RWPE2 (cell line): ENCODE measurements around the gene RFPL4AL1.

Source experiments
- ATAC-seq: fragments of 200-7000 bp; cut with Tn5 transposase; 3 replicates; pipeline ENCODE4 v1.9.1; 2021; ENCODE audit warnings: low read depth
- DNase-seq: peaks from one replicate; pipeline ENCODE4 v3.0.0-alpha.2; 2020; ENCODE audit warnings: low spot score
- H3K27ac ChIP-seq: fragments of 450-650 bp; 2 replicates; pipeline ENCODE4 v1.5.1; 2017; ENCODE audit warnings: mild to moderate bottlenecking; ENCODE audit not compliant: poor library complexity, severe bottlenecking
- H3K27me3 ChIP-seq: fragments of 250-450 bp; sonication (Bioruptor Pico); 2 replicates; pipeline ENCODE4 v1.5.1; 2021; ENCODE audit warnings: mild to moderate bottlenecking, moderate library complexity; ENCODE audit not compliant: insufficient read depth, poor library complexity, severe bottlenecking
- H3K36me3 ChIP-seq: fragments of 250-450 bp; sonication (Bioruptor Pico); 2 replicates; pipeline ENCODE4 v1.5.1; 2020; ENCODE audit warnings: low read depth, mild to moderate bottlenecking, moderate library complexity
- H3K4me1 ChIP-seq: fragments of 250-450 bp; sonication (Bioruptor Pico); 2 replicates; pipeline ENCODE4 v1.5.1; 2021; ENCODE audit warnings: mild to moderate bottlenecking, moderate library complexity; ENCODE audit not compliant: insufficient read depth, poor library complexity, severe bottlenecking
- H3K4me3 ChIP-seq: fragments of 250-450 bp; sonication (Bioruptor Pico); 2 replicates; pipeline ENCODE4 v1.5.1; 2021; ENCODE audit warnings: mild to moderate bottlenecking, moderate library complexity; ENCODE audit not compliant: severe bottlenecking
- H3K9me3 ChIP-seq: fragments of 250-450 bp; sonication (Bioruptor Pico); 2 replicates; pipeline ENCODE4 v1.5.1; 2021; ENCODE audit warnings: mild to moderate bottlenecking, moderate library complexity; ENCODE audit not compliant: severe bottlenecking
- CTCF ChIP-seq: fragments of 450-650 bp; IDR thresholded peaks from one replicate; pipeline ENCODE4 v1.5.1; 2017; ENCODE audit warnings: mild to moderate bottlenecking, moderate library complexity; ENCODE audit not compliant: poor library complexity, severe bottlenecking

Gene RFPL4AL1

GRCh38 chr19:55802281-55802680 lies 33.4 kb downstream of the RFPL4AL1 start:
- H3K9me3 ChIP-seq: no peaks in the 10 kb centered on the region
- no peak for DNase-seq
- ATAC-seq: no peak
- H3K4me3 ChIP-seq: no peak overlapping the region
- H3K36me3 ChIP-seq: no peaks in the 10 kb centered on the region
- H3K4me1 ChIP-seq: no peaks in the 10 kb centered on the region
- no peak overlapping the region for H3K27ac ChIP-seq
- H3K27me3 ChIP-seq: no peaks in the 10 kb centered on the region
- TF ChIP-seq CTCF: no peak

GRCh38 chr19:55809381-55810058 lies 40.6 kb downstream of the RFPL4AL1 start:
- H3K27ac ChIP-seq: no peak overlapping the region
- ATAC-seq (0 out of 3 replicates have a peak, but pooled peaks have one; percentile 42), DNase-seq (no peak)
- H3K36me3 ChIP-seq: no peaks in the 10 kb centered on the region
- H3K9me3 ChIP-seq: no peaks in the 10 kb centered on the region
- peak; percentile 52 for TF ChIP-seq CTCF
- no peak overlapping the region for H3K4me3 ChIP-seq
- H3K4me1 ChIP-seq: no peaks in the 10 kb centered on the region
- no peaks in the 10 kb centered on the region for H3K27me3 ChIP-seq

- ATAC-seq (no peak), DNase-seq (no peak)
- Histone ChIP-seq H3K4me1 (no peaks in the 10 kb centered on the region), H3K36me3 (no peaks in the 10 kb centered on the region), H3K9me3 (no peaks in the 10 kb centered on the region), H3K27ac (no peak overlapping the region), H3K27me3 (no peaks in the 10 kb centered on the region), H3K4me3 (no peak overlapping the region)
- no peak for TF ChIP-seq CTCF
These were observed 42.4 kb downstream of the RFPL4AL1 start for GRCh38 chr19:55811340-55811739.

- Histone ChIP-seq H3K4me3 (no peak overlapping the region), H3K27me3 (no peaks in the 10 kb centered on the region), H3K36me3 (no peaks in the 10 kb centered on the region), H3K27ac (no peak overlapping the region), H3K4me1 (no peaks in the 10 kb centered on the region), H3K9me3 (no peaks in the 10 kb centered on the region)
- no peak for ATAC-seq
- no peak for DNase-seq
- TF ChIP-seq CTCF: no peak
These were observed 43.5 kb downstream of the RFPL4AL1 start for GRCh38 chr19:55812449-55812848.

- DNase-seq (no peak), ATAC-seq (no peak)
- Histone ChIP-seq H3K27ac (no peak overlapping the region), H3K4me1 (no peaks in the 10 kb centered on the region), H3K36me3 (no peaks in the 10 kb centered on the region), H3K9me3 (no peaks in the 10 kb centered on the region), H3K27me3 (no peaks in the 10 kb centered on the region), H3K4me3 (no peak overlapping the region)
- TF ChIP-seq CTCF: no peak
These were observed 45.0 kb downstream of the RFPL4AL1 start for GRCh38 chr19:55813906-55814305.
